ENCODE measurements around the gene ZFYVE9. TPM values are rescaled to one million over a fixed set of nuclear protein-coding genes. Genes with fewer than 3 reads are reported as not detected.

Gene ZFYVE9
- total RNA-seq, 1 experiment from 2014 or later = 18.0 TPM

GRCh38 chr1:52343979-52344378 lies 202.1 kb downstream of the ZFYVE9 start:
- no peaks in the 10 kb centered on the region for H3K36me3 ChIP-seq (ENCODE audit: control insufficient read depth, insufficient read depth, low read length)
- no peaks in the 10 kb centered on the region for H3K4me1 ChIP-seq (ENCODE audit: control insufficient read depth, insufficient read depth, low read length)
- in situ Hi-C loops (cut with HindIII; ENCODE audit: low pct_unique_long_range_greater_than_20kb, low sequenced_read_pairs) = no loop called here
- no peaks in the 10 kb centered on the region for H3K27me3 ChIP-seq (ENCODE audit: control insufficient read depth, insufficient read depth, low read length)
- no TSS peak for BruUV-seq (replicated peaks)
- intact Hi-C loops (cut with micrococcal nuclease; ENCODE audit: unreplicated experiment) = no loop called here
- no peak for ATAC-seq
- DNase-seq (ENCODE audit: low read depth, low spot score) = no peak
- TF ChIP-seq POLR2AphosphoS5 (IDR thresholded peaks at IDR 0.05; ENCODE audit: low read depth, low read length) (no peak), SIN3A (IDR thresholded peaks at IDR 0.05; ENCODE audit: borderline replicate concordance, insufficient read depth, low read depth, low read length) (no peak), TCF7L2 (IDR thresholded peaks at IDR 0.05; ENCODE audit: low read depth, low read length) (no peak), CTCF (IDR thresholded peaks at IDR 0.05) (no peak)
- TF ChIP-seq, protein P1, sequence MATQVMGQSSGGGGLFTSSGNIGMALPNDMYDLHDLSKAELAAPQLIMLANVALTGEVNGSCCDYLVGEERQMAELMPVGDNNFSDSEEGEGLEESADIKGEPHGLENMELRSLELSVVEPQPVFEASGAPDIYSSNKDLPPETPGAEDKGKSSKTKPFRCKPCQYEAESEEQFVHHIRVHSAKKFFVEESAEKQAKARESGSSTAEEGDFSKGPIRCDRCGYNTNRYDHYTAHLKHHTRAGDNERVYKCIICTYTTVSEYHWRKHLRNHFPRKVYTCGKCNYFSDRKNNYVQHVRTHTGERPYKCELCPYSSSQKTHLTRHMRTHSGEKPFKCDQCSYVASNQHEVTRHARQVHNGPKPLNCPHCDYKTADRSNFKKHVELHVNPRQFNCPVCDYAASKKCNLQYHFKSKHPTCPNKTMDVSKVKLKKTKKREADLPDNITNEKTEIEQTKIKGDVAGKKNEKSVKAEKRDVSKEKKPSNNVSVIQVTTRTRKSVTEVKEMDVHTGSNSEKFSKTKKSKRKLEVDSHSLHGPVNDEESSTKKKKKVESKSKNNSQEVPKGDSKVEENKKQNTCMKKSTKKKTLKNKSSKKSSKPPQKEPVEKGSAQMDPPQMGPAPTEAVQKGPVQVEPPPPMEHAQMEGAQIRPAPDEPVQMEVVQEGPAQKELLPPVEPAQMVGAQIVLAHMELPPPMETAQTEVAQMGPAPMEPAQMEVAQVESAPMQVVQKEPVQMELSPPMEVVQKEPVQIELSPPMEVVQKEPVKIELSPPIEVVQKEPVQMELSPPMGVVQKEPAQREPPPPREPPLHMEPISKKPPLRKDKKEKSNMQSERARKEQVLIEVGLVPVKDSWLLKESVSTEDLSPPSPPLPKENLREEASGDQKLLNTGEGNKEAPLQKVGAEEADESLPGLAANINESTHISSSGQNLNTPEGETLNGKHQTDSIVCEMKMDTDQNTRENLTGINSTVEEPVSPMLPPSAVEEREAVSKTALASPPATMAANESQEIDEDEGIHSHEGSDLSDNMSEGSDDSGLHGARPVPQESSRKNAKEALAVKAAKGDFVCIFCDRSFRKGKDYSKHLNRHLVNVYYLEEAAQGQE (IDR thresholded peaks at IDR 0.05; ENCODE audit: insufficient read depth in 1 of 2, low read depth in 2 of 2, low read length in 1 of 2) = no peak
- no peaks in the 10 kb centered on the region for H3K9me3 ChIP-seq (ENCODE audit: control insufficient read depth, insufficient read depth, low read depth, low read length)
- no peak overlapping the region for H3K4me3 ChIP-seq (ENCODE audit: low read depth in 2 of 2, low read length in 2 of 2)
- POLR2A ChIA-PET = no interaction called here
- CTCF ChIA-PET = no interaction called here
- H3K27ac ChIP-seq (ENCODE audit: low read length) = no peak overlapping the region

DNA sequence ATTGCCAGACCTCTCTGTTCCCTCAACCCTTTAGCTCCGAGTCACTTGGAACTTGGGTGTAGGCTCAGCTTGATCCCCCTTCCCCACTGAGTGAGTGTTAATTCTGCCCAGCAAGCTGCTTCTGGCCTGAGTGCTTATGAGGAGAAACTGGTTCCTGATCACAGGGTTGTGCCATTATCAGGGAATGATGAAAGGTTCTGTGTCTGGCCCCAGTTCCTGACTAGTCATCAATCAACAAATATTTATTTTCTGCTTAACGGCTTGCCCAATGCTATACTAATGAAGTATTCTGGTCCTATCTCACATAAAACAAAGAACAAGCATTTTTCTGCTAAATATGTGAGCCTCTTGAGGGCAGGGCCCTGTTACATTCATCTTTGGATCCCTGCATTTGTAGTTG lies 203.4 kb downstream of the ZFYVE9 start:
- POLR2A ChIA-PET = no interaction called here
- no peaks in the 10 kb centered on the region for H3K4me1 ChIP-seq (ENCODE audit: control insufficient read depth, insufficient read depth, low read length)
- no peak for TF ChIP-seq TCF7L2 (IDR thresholded peaks at IDR 0.05; ENCODE audit: low read depth, low read length)
- TF ChIP-seq SIN3A (IDR thresholded peaks at IDR 0.05; ENCODE audit: borderline replicate concordance, insufficient read depth, low read depth, low read length) = no peak
- TF ChIP-seq, protein P1 (IDR thresholded peaks at IDR 0.05; ENCODE audit: insufficient read depth in 1 of 2, low read depth in 2 of 2, low read length in 1 of 2) = no peak
- no peak for TF ChIP-seq POLR2AphosphoS5 (IDR thresholded peaks at IDR 0.05; ENCODE audit: low read depth, low read length)
- no peak for TF ChIP-seq CTCF (IDR thresholded peaks at IDR 0.05)
- no peak overlapping the region for H3K4me3 ChIP-seq (ENCODE audit: low read depth in 2 of 2, low read length in 2 of 2)
- no peaks in the 10 kb centered on the region for H3K27me3 ChIP-seq (ENCODE audit: control insufficient read depth, insufficient read depth, low read length)
- no TSS peak for BruUV-seq (replicated peaks)
- H3K27ac ChIP-seq (ENCODE audit: low read length) = no peak overlapping the region
- no peak for DNase-seq (ENCODE audit: low read depth, low spot score)
- in situ Hi-C loops (cut with HindIII; ENCODE audit: low pct_unique_long_range_greater_than_20kb, low sequenced_read_pairs) (no loop called here), intact Hi-C loops (cut with micrococcal nuclease; ENCODE audit: unreplicated experiment) (no loop called here)
- no peak for ATAC-seq
- H3K9me3 ChIP-seq (ENCODE audit: control insufficient read depth, insufficient read depth, low read depth, low read length) = no peaks in the 10 kb centered on the region
- CTCF ChIA-PET = interaction anchor here (0.6 kb wide), 1 partner anchor 320 kb away, joined by 3 read pairs; no protein-coding TSS in a partner anchor
- H3K36me3 ChIP-seq (ENCODE audit: control insufficient read depth, insufficient read depth, low read length) = no peaks in the 10 kb centered on the region
